Activated T-cell treated with anti-CD3 and anti-CD28 coated beads for 24 hours (primary cell): ENCODE measurements around the gene CUL7.
"Not testable (repeated sequence)": the region's sequence is repeated elsewhere in the genome, so short reads cannot be mapped to it uniquely, and the experiment has no call there.

Source experiments
- DNase-seq: peaks from one replicate; pipeline ENCODE4 v3.0.0-alpha.2; 2020; ENCODE audit warnings: low read depth

Gene CUL7

DNA sequence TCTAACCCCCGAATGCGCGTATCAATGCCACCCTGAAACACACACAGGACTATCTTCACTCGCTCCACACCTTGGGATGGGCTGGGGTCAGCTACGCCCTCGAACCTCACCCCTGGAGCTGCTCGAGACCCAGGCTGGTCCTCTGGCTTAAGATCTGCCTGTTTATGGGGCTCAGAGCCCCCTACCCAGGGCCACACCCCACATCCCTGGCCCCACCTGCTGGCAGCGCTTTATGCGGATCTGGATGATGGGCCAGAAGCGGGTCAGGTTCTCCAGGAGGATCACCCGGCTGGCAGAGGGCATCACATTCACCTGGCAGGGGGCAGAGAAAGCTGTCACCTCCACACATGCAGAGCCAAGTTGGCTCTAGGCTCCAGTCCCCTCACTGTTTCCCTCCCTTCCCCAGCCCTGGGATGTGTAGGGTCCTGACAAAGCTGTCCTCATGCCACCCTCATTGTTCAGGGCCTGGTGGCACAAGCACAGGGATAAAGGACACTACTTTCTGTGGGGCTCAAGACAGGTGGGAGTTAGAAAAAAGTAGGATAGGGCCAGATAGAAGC lies 8.2 kb downstream of the CUL7 start:
- DNase-seq = no peak

DNA sequence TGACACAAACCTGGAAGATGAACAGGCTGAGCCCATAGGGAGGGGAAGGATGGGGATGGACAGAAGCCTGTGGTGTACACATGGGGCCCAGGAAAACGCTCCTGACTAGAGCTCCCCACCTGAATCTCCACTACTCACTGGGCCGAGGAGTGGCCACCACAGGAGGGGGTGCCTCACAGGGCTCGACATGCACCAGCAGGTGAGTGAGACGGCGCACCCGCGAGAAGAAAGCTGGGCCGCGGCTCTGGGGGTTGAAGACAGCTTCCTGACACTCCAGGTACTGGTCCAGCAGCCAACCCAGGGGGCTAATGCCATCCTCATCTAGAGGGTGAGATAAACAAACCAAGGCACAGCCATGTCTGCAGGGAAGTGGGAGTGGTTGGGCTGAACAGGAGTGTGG lies 10.3 kb downstream of the CUL7 start:
- DNase-seq = no peak

DNA sequence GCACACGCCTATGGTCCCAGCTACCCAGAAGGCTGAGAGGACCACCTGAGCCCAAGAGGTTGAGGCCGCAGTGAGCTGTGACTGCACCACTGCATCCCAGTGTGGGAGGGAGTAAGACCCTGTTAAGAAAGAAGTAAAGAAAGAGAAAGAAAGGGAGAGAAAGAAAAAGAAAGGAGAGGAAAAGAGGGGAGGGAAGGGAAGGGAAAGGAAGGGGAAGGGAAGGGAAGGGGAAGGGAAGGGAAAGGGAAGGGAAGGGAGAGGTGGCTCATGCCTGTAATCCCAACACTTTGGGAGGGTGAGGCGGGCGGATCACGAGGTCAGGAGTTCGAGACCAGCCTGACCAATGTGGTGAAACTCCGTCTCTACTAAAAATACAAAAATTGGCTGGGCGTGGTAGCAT lies 12.2 kb downstream of the CUL7 start:
- DNase-seq = not testable (repeated sequence)

GRCh38 chr6:43040542-43041257 lies 13.0 kb downstream of the CUL7 start:
- DNase-seq = no peak

GRCh38 chr6:43038727-43039126 lies 14.9 kb downstream of the CUL7 start:
- no peak for DNase-seq

DNA sequence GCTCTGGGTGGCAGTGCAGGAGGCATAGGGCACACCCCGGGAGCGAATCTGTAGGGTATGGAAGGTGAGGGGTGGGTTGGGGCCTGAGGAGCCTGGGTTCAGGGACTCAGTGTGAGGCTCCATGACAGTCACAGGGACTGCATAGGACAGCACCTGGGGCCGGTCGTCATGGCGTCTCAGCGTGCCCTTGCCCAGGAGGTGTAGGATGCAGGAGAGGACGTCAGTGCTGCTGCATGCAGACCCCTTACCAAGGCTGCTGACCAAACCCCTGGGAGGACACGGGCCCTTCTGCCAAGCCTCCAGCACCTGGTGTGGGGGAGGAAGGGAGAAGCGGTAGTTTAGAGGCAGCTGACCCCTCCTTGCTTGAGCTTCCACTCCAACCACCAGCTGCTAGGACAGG lies 15.9 kb downstream of the CUL7 start:
- DNase-seq = no peak

DNA sequence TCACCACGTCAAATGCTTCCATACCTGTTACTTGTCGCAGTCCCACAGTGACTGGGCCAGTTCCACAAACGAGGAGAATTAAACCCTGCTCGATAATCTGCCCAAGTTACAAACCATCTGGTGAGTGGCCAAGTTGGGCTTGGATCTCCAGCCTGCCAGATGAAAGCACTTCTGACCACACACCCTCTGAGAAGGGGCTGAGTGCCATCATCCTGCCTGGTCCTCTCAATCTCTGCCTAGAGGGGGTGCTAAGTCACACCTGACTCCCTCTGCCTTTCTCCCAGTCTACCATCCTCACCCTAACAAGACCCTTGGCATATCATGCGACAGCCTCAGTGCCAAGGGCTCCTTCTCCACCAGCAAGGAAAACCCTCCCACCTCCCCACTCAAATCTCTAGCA lies 16.5 kb downstream of the CUL7 start:
- DNase-seq = no peak

DNA sequence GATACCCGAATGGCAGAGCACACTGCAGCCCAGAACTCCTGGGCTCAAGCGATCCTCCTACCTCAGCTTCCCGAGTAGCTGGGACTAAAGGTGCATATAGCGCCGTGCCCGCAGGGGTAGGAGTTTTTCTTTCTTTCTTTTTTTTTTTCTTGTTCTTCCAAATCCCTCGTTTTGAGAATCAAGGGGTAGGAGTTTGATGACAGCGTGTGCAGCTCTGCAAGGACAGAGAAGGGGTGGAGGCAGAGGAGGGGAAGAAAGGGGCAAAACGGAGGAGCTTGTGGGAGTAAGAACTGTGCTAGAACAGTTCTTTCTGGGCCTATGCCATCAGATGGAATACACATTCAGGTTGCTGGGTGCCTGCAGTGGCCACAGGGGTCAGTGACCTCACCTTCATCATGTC lies 16.9 kb downstream of the CUL7 start:
- DNase-seq = no peak

DNA sequence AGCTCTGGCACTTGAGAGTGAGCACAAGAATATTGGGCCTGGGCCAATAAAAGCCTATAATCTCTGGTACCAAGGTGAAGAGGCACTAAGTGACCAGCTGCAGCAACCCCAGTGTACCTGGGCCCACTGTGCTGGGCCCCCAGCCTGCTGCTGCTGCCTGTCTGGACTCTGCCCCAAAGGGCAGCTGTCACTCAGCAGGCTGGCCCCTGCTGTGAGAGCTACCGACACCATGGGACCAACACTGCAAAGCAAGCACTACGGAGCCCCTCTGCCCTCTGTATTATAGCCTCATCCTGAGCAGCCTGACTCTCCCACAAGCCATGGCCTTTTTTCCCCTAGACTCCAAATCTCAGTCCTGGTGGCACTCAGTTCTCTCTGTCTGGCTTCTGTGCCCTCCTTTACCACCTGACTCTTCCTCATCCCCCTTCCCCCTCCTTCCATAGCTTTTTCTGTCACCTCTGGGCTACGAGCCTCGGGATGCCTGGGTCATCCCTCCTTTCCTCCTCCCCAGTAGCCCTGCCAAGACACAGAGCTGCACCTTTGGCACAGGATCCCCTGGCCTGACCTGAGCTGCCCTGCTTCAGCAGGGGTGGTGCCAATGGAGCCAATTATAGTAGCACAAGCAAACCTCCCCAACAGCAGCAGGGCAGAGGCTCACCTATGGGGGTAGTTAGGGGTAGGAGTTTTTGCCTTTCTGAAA lies 18.0 kb downstream of the CUL7 start:
- no peak for DNase-seq

GRCh38 chr6:43034190-43034525 lies 19.5 kb downstream of the CUL7 start:
- no peak for DNase-seq

DNA sequence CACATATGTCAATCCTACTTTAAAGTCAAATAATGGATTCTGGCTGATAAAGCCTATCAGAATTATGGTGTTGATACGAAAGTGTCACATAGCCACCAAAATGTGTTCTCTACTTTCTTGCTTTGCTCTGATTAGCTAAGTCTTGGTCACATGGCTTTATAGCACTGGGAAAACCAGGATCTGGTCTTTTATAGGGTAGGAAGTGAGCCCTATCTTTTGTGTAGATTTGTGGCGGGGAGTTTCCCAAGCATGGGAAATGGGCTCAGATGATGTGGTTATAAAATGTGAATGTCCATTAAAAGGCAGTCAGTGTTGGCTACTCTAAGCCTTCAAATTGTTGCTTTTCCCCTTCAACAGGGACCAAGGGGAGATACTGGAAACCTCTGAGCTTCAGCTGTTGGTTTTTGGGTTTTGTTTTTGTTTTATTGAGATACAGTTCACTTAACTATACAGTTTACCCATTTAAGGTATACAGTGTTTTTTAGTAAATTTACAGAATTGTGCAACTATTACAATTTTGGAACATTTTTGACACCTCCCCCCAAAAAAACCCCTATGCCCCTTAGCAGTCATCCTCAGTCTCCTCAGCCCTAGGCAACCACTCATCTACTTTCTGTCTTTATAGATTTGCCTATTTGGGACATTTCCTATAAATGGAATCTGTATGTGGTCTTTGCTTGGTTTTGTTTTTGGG lies 20.0 kb downstream of the CUL7 start:
- no peak for DNase-seq

GRCh38 chr6:43032326-43032725 lies 21.3 kb downstream of the CUL7 start:
- no peak for DNase-seq

GRCh38 chr6:43029120-43029519 lies 24.5 kb downstream of the CUL7 start:
- no peak for DNase-seq

DNA sequence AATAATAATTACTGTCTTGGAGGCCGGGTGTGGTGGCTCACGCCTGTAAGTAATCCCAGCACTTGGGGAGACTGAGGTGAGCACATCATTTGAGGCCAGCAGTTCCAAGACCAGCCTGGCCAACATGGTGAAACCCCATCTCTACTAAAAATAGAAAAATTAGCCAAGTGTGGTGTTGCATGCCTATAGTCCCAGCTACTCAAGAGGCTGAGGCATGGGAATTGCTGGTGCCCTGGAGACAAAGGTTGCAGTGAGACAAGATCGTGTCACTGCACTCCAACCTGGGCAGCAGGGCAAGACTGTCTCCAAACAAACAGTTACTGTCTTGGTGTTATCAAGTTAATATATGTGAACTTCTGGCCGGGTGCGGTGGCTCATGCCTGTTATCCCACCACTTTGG lies 27.3 kb downstream of the CUL7 start:
- no peak for DNase-seq

DNA sequence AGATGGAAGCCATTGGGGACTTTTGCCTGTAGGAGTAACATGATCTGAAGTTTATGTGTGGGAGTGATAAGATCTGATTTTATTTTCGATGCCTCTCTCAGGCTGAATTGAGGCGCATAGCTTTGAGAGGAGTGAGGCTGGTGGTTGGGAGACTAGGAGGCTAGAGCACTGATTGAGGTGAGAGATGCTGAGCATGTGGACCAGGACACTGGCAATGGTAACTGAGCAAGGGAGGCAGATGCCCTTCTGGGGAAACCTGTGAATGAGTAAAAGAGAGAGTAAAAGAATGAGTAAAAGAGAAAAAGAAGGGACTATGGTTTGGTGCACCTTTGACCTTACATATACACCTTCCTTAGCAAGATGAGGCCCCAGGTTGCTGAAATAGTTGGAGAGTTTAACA lies 29.2 kb downstream of the CUL7 start:
- DNase-seq = no peak

DNA sequence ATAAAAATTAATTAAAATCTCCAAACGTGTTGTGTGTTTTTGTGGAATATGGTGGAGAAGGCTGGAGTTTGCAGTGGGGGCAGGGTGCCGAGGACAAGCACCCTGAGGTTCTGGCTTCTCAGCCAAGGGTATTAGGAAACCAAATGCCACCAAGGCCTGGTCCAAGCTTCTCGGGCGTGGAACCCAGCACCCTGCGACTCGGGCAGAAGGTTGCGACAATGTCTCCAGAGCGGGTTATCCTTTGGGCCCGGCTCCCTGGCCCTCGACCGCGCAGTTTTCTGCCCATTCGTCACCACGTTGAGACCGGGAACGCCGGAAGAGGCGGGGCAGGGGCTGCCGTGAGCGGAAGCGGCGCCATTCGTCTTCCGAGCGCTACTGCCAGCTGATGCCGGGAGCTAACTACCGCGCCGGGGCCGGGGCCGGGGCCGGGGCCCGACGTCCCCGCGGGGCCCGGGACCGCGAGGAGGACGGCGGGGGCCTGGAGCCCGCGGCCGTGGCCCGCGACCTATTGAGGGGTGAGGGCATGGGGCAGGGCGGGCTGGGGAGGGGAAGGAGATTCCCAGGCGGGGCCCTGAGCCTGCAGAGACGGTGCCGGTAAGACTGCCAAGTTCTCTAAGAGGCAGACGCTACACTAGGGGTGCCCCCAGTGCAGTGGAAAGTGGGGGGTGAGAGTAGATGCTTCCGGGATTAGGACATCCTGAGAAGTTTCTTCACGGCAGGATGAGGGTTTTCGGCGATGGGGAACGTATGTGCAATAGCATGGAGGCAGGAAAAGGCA lies 32.2 kb downstream of the CUL7 start, which contains the start of gene RRP36:
Gene RRP36 (plus strand): TSS at position 354 of the 778 bp plus-strand sequence. CDS start 32 bp downstream, at position 386.
- DNase-seq = peak; percentile 76

DNA sequence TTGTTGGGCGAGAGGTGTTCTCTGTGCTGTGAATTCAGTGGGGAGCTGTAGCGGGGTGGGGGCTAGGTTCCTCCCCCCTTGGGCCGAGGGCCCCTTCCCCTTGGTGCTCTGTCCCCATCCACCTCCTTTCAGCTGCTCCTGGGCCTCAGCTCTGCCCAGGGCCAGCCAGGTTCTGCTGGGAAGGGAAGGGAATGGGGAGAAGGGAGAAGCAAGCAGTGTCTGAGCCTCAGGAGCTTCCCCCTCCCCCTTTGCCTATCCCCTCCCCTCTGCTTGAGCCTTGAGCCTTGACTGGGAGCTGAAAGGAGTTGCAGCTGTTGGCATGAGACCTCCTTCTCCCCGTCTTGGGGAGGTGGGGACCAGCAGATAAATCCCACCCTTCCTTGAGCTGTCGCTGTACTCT lies 32.8 kb downstream of the CUL7 start:
- no peak for DNase-seq

GRCh38 chr6:43020052-43020705 lies 33.5 kb downstream of the CUL7 start:
- no peak for DNase-seq

DNA sequence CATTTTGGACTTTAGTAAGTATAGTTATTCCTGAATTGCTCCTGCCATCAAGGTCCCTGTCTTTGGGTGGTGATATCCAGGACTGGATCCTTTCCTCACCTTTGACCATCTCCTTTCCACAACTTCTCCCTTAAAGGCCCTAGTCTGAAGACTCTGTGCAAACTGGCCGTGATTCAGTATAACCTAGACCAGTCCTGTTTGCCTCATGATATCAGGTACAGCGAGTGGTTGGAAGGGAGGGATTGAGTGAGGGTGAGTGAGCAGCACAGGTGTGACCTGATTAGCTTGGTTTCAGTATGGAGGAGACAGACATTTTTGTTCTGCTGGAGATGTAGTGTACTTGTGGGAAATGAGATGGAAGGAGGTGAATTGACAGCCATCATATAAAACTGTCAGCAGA lies 34.5 kb downstream of the CUL7 start:
- no peak for DNase-seq

DNA sequence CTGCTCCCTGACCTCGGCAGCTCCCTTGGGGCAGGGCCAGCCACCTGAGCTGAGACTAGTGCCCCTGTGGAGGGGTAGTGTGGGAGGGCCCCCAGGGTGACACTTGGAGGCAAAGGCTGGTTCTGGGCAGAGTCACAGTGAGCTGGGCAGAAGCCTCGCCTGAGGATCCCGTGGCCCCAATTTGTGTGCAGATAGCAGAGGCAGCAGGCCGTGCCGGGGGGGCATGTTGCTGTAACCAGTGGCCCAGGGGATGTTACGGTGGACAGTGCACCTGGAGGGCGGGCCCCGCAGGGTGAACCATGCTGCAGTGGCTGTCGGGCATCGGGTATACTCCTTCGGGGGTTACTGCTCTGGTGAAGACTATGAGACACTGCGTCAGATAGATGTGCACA lies 36.7 kb downstream of the CUL7 start:
- DNase-seq = no peak

- no peak for DNase-seq
These were observed 37.3 kb downstream of the CUL7 start for GRCh38 chr6:43016176-43016942.
